Measurements from ENCODE around the gene DNPH1.

GRCh38 chr6:43258807-43259686 is 29.8 kb upstream of the DNPH1 start:
- TF ChIP-seq, protein P1, sequence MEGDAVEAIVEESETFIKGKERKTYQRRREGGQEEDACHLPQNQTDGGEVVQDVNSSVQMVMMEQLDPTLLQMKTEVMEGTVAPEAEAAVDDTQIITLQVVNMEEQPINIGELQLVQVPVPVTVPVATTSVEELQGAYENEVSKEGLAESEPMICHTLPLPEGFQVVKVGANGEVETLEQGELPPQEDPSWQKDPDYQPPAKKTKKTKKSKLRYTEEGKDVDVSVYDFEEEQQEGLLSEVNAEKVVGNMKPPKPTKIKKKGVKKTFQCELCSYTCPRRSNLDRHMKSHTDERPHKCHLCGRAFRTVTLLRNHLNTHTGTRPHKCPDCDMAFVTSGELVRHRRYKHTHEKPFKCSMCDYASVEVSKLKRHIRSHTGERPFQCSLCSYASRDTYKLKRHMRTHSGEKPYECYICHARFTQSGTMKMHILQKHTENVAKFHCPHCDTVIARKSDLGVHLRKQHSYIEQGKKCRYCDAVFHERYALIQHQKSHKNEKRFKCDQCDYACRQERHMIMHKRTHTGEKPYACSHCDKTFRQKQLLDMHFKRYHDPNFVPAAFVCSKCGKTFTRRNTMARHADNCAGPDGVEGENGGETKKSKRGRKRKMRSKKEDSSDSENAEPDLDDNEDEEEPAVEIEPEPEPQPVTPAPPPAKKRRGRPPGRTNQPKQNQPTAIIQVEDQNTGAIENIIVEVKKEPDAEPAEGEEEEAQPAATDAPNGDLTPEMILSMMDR (IDR thresholded peaks at IDR 0.05; ENCODE audit: low read length) = no peak
- TF ChIP-seq EZH2 (IDR thresholded peaks at IDR 0.05; ENCODE audit: borderline replicate concordance, low read length) = no peak

Measured in OCI-LY1 (cell line).